H1 (cell line): ENCODE measurements around the gene SNX27. TPM values are rescaled to one million over a fixed set of nuclear protein-coding genes. Genes with fewer than 3 reads are reported as not detected.

Experiments
- CTCF ChIA-PET: fragments of 300-600 bp; sonication (Branson Sonifier 250); formaldehyde crosslinking; loops from one replicate; lab custom pipeline; 2021; ENCODE audit not compliant: partially characterized antibody; lab: Charles Lee
- POLR2A ChIA-PET: fragments of 300-600 bp; sonication (Branson Sonifier 250); formaldehyde crosslinking; loops from one replicate; lab custom pipeline; 2021; ENCODE audit warnings: inconsistent platforms; ENCODE audit not compliant: partially characterized antibody; lab: Charles Lee
- DNase-seq, 2 experiments: peaks; one replicate each; pipeline versions ENCODE4 v3.0.0 to v3.0.0-alpha.2; 2010 to 2022; ENCODE audit warnings: low spot score in 2 of 2, low read depth in 1 of 2, mixed read lengths in 1 of 2
- FAIRE-seq: peaks from 2 replicates; lab custom pipeline; 2011; peaks lifted over from hg19 to GRCh38; lab: Jason Lieb, UNC
- H2AFZ ChIP-seq: 2 replicates; pipeline ENCODE4 v1.8.1; 2012; ENCODE audit warnings: low read length, inconsistent platforms
- H2AK5ac ChIP-seq: 2 replicates; pipeline ENCODE4 v1.6.1; 2013; ENCODE audit warnings: low read depth, low read length
- H2BK120ac ChIP-seq: replicated peaks from 2 replicates; pipeline ENCODE3; 2013; ENCODE audit warnings: low read depth, low read length, inconsistent platforms
- H2BK12ac ChIP-seq: 2 replicates; pipeline ENCODE4 v1.6.1; 2013; ENCODE audit warnings: low read depth, low read length
- H2BK15ac ChIP-seq: 2 replicates; pipeline ENCODE4 v1.6.1; 2013; ENCODE audit warnings: low read length
- H2BK20ac ChIP-seq: 2 replicates; pipeline ENCODE4 v1.6.1; 2013; ENCODE audit warnings: low read length
- H2BK5ac ChIP-seq: 2 replicates; pipeline ENCODE4 v1.6.1; 2013; ENCODE audit warnings: low read depth, low read length
- H3K14ac ChIP-seq: 2 replicates; pipeline ENCODE4 v1.6.1; 2013; ENCODE audit warnings: inconsistent platforms; ENCODE audit not compliant: insufficient read length
- H3K18ac ChIP-seq: 2 replicates; pipeline ENCODE4 v1.6.1; 2013; ENCODE audit warnings: low read length; ENCODE audit errors: extremely low read depth
- H3K23ac ChIP-seq: 2 replicates; pipeline ENCODE4 v1.6.1; 2013; ENCODE audit warnings: inconsistent platforms; ENCODE audit not compliant: insufficient read length
- H3K23me2 ChIP-seq: 2 replicates; pipeline ENCODE4 v1.6.1; 2013; ENCODE audit warnings: low read depth, low read length
- H3K27ac ChIP-seq: 2 replicates; pipeline ENCODE4 v1.6.1; 2011; ENCODE audit warnings: low read depth, low read length, inconsistent platforms
- H3K27me3 ChIP-seq, 4 experiments: replicated peaks in 1 of 4; 1 replicate in 1 of 4; 2 replicates in 3 of 4; pipeline versions ENCODE4 v1.6.1 to v1.8.1; 2011 to 2013; ENCODE audit warnings: low read length in 3 of 4, mild to moderate bottlenecking in 3 of 4, inconsistent platforms in 2 of 4, mixed read lengths in 2 of 4, moderate library complexity in 1 of 4; ENCODE audit not compliant: control insufficient read depth in 3 of 4, insufficient read depth in 3 of 4; ENCODE audit errors: extremely low read depth in 1 of 4
- H3K36me3 ChIP-seq, 4 experiments: 2 replicates each; pipeline versions ENCODE4 v1.6.1 to v1.8.1; 2011 to 2013; ENCODE audit warnings: mild to moderate bottlenecking in 4 of 4, low read length in 3 of 4, moderate library complexity in 2 of 4, control low read depth in 1 of 4, inconsistent platforms in 1 of 4; ENCODE audit not compliant: insufficient read depth in 4 of 4, control insufficient read depth in 2 of 4
- H3K4ac ChIP-seq: replicated peaks from 2 replicates; pipeline ENCODE3; 2013; ENCODE audit warnings: low read length, low read depth, mixed read lengths, inconsistent platforms; ENCODE audit not compliant: insufficient read length
- H3K4me1 ChIP-seq, 4 experiments: replicated peaks in 1 of 4; 1 replicate in 1 of 4; 2 replicates in 3 of 4; pipeline versions ENCODE4 v1.6.1 to v1.8.1; 2011 to 2013; ENCODE audit warnings: low read length in 3 of 4, inconsistent platforms in 2 of 4, mixed read lengths in 1 of 4; ENCODE audit not compliant: insufficient read depth in 4 of 4, control insufficient read depth in 3 of 4
- H3K4me2 ChIP-seq, 2 experiments: 2 replicates each; pipeline versions ENCODE4 v1.6.1 to v1.8.1; 2011 to 2013; ENCODE audit warnings: low read depth in 2 of 2, low read length in 2 of 2, control low read depth in 1 of 2, inconsistent platforms in 1 of 2, mild to moderate bottlenecking in 1 of 2; ENCODE audit not compliant: insufficient read depth in 1 of 2
- H3K4me3 ChIP-seq, 4 experiments: fragments of 200-600, 300-600 bp in 1 of 4; sonication (generic), shearing (Covaris generic), sonication (Bioruptor Twin) in 1 of 4; 2 replicates each; pipeline versions ENCODE4 v1.5.1 to v1.8.1; 2011 to 2016; ENCODE audit warnings: low read length in 4 of 4, low read depth in 3 of 4, control low read depth in 2 of 4, inconsistent platforms in 2 of 4, mild to moderate bottlenecking in 2 of 4, mixed read lengths in 1 of 4, moderate library complexity in 1 of 4; ENCODE audit not compliant: insufficient read depth in 2 of 4; ENCODE audit errors: extremely low read depth in 1 of 4
- H3K56ac ChIP-seq: replicated peaks from 2 replicates; pipeline ENCODE3; 2013; ENCODE audit warnings: low read depth, mild to moderate bottlenecking, mixed read lengths, low read length, inconsistent platforms; ENCODE audit not compliant: insufficient read length
- H3K79me1 ChIP-seq: 2 replicates; pipeline ENCODE4 v1.6.1; 2013; ENCODE audit warnings: low read depth, low read length, control low read depth
- H3K79me2 ChIP-seq, 2 experiments: 2 replicates each; pipeline versions ENCODE4 v1.6.1 to v1.8.1; 2012 to 2013; ENCODE audit warnings: low read length in 2 of 2, mild to moderate bottlenecking in 2 of 2, inconsistent platforms in 1 of 2; ENCODE audit not compliant: insufficient read depth in 2 of 2, control insufficient read depth in 1 of 2
- H3K9ac ChIP-seq, 4 experiments: replicated peaks in 1 of 4; 1 replicate in 1 of 4; 2 replicates in 3 of 4; pipeline versions ENCODE4 v1.6.1 to v1.8.1; 2011 to 2013; ENCODE audit warnings: low read depth in 3 of 4, low read length in 3 of 4, control low read depth in 2 of 4, mild to moderate bottlenecking in 2 of 4, moderate library complexity in 2 of 4, inconsistent platforms in 1 of 4; ENCODE audit errors: extremely low read depth in 1 of 4
- H3K9me3 ChIP-seq, 2 experiments: 2 replicates each; pipeline versions ENCODE4 v1.6.1 to v1.8.1; 2012 to 2013; ENCODE audit warnings: mild to moderate bottlenecking in 2 of 2, moderate library complexity in 2 of 2, control low read depth in 1 of 2, inconsistent platforms in 1 of 2, low read depth in 1 of 2, low read length in 1 of 2, mixed read lengths in 1 of 2; ENCODE audit not compliant: insufficient read depth in 2 of 2
- H4K20me1 ChIP-seq, 2 experiments: replicated peaks in 1 of 2; 2 replicates each; pipeline versions ENCODE3 to v1.8.1; 2011 to 2013; ENCODE audit warnings: inconsistent platforms in 2 of 2, low read length in 2 of 2, mild to moderate bottlenecking in 1 of 2; ENCODE audit not compliant: insufficient read depth in 2 of 2, control insufficient read depth in 1 of 2
- H4K5ac ChIP-seq: 2 replicates; pipeline ENCODE4 v1.6.1; 2013; ENCODE audit warnings: low read length, low read depth, mixed read lengths, inconsistent platforms; ENCODE audit not compliant: insufficient read length
- H4K8ac ChIP-seq: 2 replicates; pipeline ENCODE4 v1.8.0; 2013; ENCODE audit warnings: mild to moderate bottlenecking, moderate library complexity, low read length, inconsistent platforms; ENCODE audit not compliant: insufficient read depth; ENCODE audit errors: extremely low read depth
- H4K91ac ChIP-seq: replicated peaks from 2 replicates; pipeline ENCODE3; 2013; ENCODE audit warnings: low read length, mixed read lengths, inconsistent platforms; ENCODE audit not compliant: insufficient read length
- FOSL1 ChIP-seq: IDR thresholded peaks from 2 replicates; pipeline ENCODE4 v1.6.1; 2011; ENCODE audit warnings: mild to moderate bottlenecking, low read depth, low read length, moderate library complexity; ENCODE audit not compliant: insufficient read depth
- GTF2F1 ChIP-seq: IDR thresholded peaks from 2 replicates; pipeline ENCODE4 v1.6.1; 2012; ENCODE audit warnings: low read depth, low read length, improper control_type of control experiment, borderline replicate concordance
- HDAC2 ChIP-seq, 2 experiments: fragments of 300-600 bp in 1 of 2; sonication (generic) in 1 of 2; IDR thresholded peaks; 2 replicates each; pipeline ENCODE4 v1.6.1; 2011 to 2012; ENCODE audit warnings: low read depth in 2 of 2, low read length in 2 of 2, mild to moderate bottlenecking in 2 of 2, moderate library complexity in 2 of 2, borderline replicate concordance in 1 of 2, inconsistent platforms in 1 of 2
- HDAC6 ChIP-seq: IDR thresholded peaks from one replicate; pipeline ENCODE4 v1.7.1; 2012; ENCODE audit warnings: low read depth, mild to moderate bottlenecking, inconsistent platforms, low read length, moderate library complexity
- KDM5A ChIP-seq: fragments of 200-600 bp; IDR thresholded peaks from 2 replicates; pipeline ENCODE4 v1.7.1; 2012; ENCODE audit warnings: mild to moderate bottlenecking, low read length, inconsistent platforms, mixed read lengths
- WGBS, 2 experiments: shearing (Covaris generic) in 1 of 2; methylation state at CpG; one replicate each; pipeline versions ENCODE4 v1.1.6 to v1.1.7; 2013 to 2015; ENCODE audit warnings: low lambda C conversion rate in 2 of 2, mixed read lengths in 2 of 2, inconsistent platforms in 1 of 2, low coverage in 1 of 2, missing lambda C conversion rate in 1 of 2; ENCODE audit not compliant: insufficient replicate concordance in 2 of 2, insufficient coverage in 1 of 2, insufficient read length in 1 of 2; ENCODE audit errors: extremely low coverage in 1 of 2, missing lambda C conversion rate in 1 of 2; 5-methylcytosine and 5-hydroxymethylcytosine counted together
- polyA plus RNA-seq, 7 experiments: library from polyadenylated mRNA; depleted of rRNA in 3 of 7; stranded (reverse) in 5 of 7; unstranded in 2 of 7; fragments of >200 nt in 5 of 7; fragments of 200-250 nt in 2 of 7; gene quantifications; 1 replicate in 5 of 7; 2 replicates in 1 of 7; 4 replicates in 1 of 7; pipeline versions ENCODE4 v1.2.1 to v1.2.3, GENCODE V29; 2011 to 2013; ENCODE audit warnings: missing spikeins in 2 of 7, mixed read lengths in 2 of 7
- total RNA-seq: library from RNA; stranded (reverse); fragmentation: NEBNext Ultra II Directional; extraction: Animal tissue kit (Norgen Biotek cat#: 25700); gene quantifications from 2 replicates; pipeline ENCODE4 v1.2.1, GENCODE V29; 2021

The SNX27 gene
- total and polyA plus RNA-seq, 2 of the 8 experiments (the other 6 are each of a cell fraction or from before 2014, with no cell fraction given): 23.4 to 65.4 TPM

- H4K5ac ChIP-seq: no peak overlapping the region
- H2BK120ac ChIP-seq: no peak overlapping the region
- no peak overlapping the region for H3K4me3 ChIP-seq
- H3K23me2 ChIP-seq: peaks cover 13% of the 10 kb centered on the region
- WGBS, 2 experiments: 88% methylated on average over 4 of the region's 4 CpGs; no CpG with 5 or more reads in 1 of the 2 experiments
- no peak overlapping the region for H4K8ac ChIP-seq
- no peak overlapping the region for H3K4ac ChIP-seq
- no peaks in the 10 kb centered on the region for H3K79me1 ChIP-seq
- H3K18ac ChIP-seq: no peak overlapping the region
- no peak overlapping the region for H2BK15ac ChIP-seq
- H3K9me3 ChIP-seq: no peaks in the 10 kb centered on the region
- no peak overlapping the region for H2AFZ ChIP-seq
- H3K27ac ChIP-seq: no peak overlapping the region
- H3K27me3 ChIP-seq: no peaks in the 10 kb centered on the region
- DNase-seq: no peak
- CTCF ChIA-PET: interaction anchor here (0.5 to 1.3 kb wide), 3 partner anchors 21 to 221 kb away, joined by 3 to 4 read pairs (median 3); no protein-coding TSS in a partner anchor
- no peak overlapping the region for H3K4me2 ChIP-seq
- H2BK12ac ChIP-seq: no peak overlapping the region
- H3K79me2 ChIP-seq: peaks cover 0 to 81% of the 10 kb centered on the region in 2 experiments; a peak in 3 of 4 replicates
- H3K56ac ChIP-seq: no peak overlapping the region
- no peak overlapping the region for H2BK5ac ChIP-seq
- H3K14ac ChIP-seq: no peak overlapping the region
- H3K36me3 ChIP-seq: peaks cover 0 to 3% (median 0%) of the 10 kb centered on the region in 4 experiments; a peak in 3 of 8 replicates
- no peak overlapping the region for H3K23ac ChIP-seq
- H4K91ac ChIP-seq: no peak overlapping the region
- POLR2A ChIA-PET: interaction anchor here (0.6 to 1.3 kb wide), 3 partner anchors 10 to 82 kb away, joined by 3 to 4 read pairs (median 4); no protein-coding TSS in a partner anchor
- peaks cover 0 to 10% (median 1%) of the 10 kb centered on the region in 4 experiments; a peak in 2 of 7 replicates for H3K4me1 ChIP-seq
- H3K9ac ChIP-seq: no peak overlapping the region
- FAIRE-seq: no peak
- no peak overlapping the region for H2BK20ac ChIP-seq
- H4K20me1 ChIP-seq: peaks cover 0 to 1% of the 10 kb centered on the region in 2 experiments
- H2AK5ac ChIP-seq: no peak overlapping the region
- no peak for TF ChIP-seq HDAC2 (IDR thresholded peaks at IDR 0.05; ENCODE audit: borderline replicate concordance in 1 of 2, low read depth in 2 of 2, low read length in 2 of 2)
- no peak for TF ChIP-seq GTF2F1
- TF ChIP-seq HDAC6: no peak
- TF ChIP-seq FOSL1: no peak
- TF ChIP-seq KDM5A: no peak
Observed at GRCh38 chr1:151615711-151616504, 4.1 kb downstream of the SNX27 start.
